SK-N-SH treated with all-trans-retinoic acid at 6 μM for 48 hours (cell line): ENCODE data around the gene PGBD1.

Experiments used
- ATAC-seq: fragments of 200-7000 bp; cut with Tn5 transposase; 3 replicates; pipeline ENCODE4 v1.9.1; 2020; ENCODE audit warnings: mild to moderate bottlenecking, moderate library complexity
- CREB5 ChIP-seq: fragments of 250-450 bp; sonication (Bioruptor Pico); IDR thresholded peaks from 2 replicates; pipeline ENCODE4 v1.5.1; 2020; ENCODE audit warnings: low read depth, mild to moderate bottlenecking, moderate library complexity
- CSDC2 ChIP-seq: fragments of 250-450 bp; sonication (Bioruptor Pico); IDR thresholded peaks from 2 replicates; pipeline ENCODE4 v1.5.0; 2020; ENCODE audit warnings: mild to moderate bottlenecking, moderate library complexity
- CSRNP3 ChIP-seq: fragments of 250-450 bp; sonication (Bioruptor Pico); IDR thresholded peaks from 2 replicates; pipeline ENCODE4 v1.5.1; 2021; ENCODE audit warnings: mild to moderate bottlenecking, moderate library complexity
- GLIS3 ChIP-seq: fragments of 250-450 bp; sonication (Bioruptor Pico); IDR thresholded peaks from 2 replicates; pipeline ENCODE4 v1.5.0; 2020; ENCODE audit warnings: mild to moderate bottlenecking, moderate library complexity
- ISL1 ChIP-seq: fragments of 250-450 bp; sonication (Bioruptor Pico); IDR thresholded peaks from 2 replicates; pipeline ENCODE4 v2.1.2; 2022; ENCODE audit warnings: mild to moderate bottlenecking, moderate library complexity
- OSR1 ChIP-seq: fragments of 250-450 bp; sonication (Bioruptor Pico); IDR thresholded peaks from 2 replicates; pipeline ENCODE4 v1.8.0; 2022; ENCODE audit warnings: moderate library complexity, mild to moderate bottlenecking, inconsistent platforms
- PATZ1 ChIP-seq: fragments of 250-450 bp; sonication (Bioruptor Pico); IDR thresholded peaks from 2 replicates; pipeline ENCODE4 v1.8.0; 2020; ENCODE audit warnings: mild to moderate bottlenecking, moderate library complexity, borderline replicate concordance
- POU6F1 ChIP-seq: fragments of 250-450 bp; sonication (Bioruptor Pico); IDR thresholded peaks from 2 replicates; pipeline ENCODE4 v1.8.0; 2021; ENCODE audit warnings: low read depth, mild to moderate bottlenecking, moderate library complexity, borderline replicate concordance
- PPARA ChIP-seq: fragments of 250-450 bp; sonication (Bioruptor Pico); IDR thresholded peaks from 2 replicates; pipeline ENCODE4 v1.5.0; 2020; ENCODE audit warnings: mild to moderate bottlenecking, borderline replicate concordance
- RARB ChIP-seq: fragments of 250-450 bp; sonication (Bioruptor Pico); IDR thresholded peaks from 2 replicates; pipeline ENCODE4 v1.8.0; 2021; ENCODE audit warnings: mild to moderate bottlenecking, moderate library complexity
- SNAI2 ChIP-seq: fragments of 250-450 bp; sonication (Bioruptor Pico); IDR thresholded peaks from 2 replicates; pipeline ENCODE4 v1.5.0; 2020; ENCODE audit warnings: mild to moderate bottlenecking, moderate library complexity
- TCF4 ChIP-seq: fragments of 250-450 bp; sonication (Bioruptor Pico); IDR thresholded peaks from 2 replicates; pipeline ENCODE4 v1.8.0; 2021; ENCODE audit warnings: mild to moderate bottlenecking, moderate library complexity, borderline replicate concordance
- TOX ChIP-seq: fragments of 250-450 bp; sonication (Bioruptor Pico); IDR thresholded peaks from 2 replicates; pipeline ENCODE4 v1.8.0; 2021; ENCODE audit warnings: mild to moderate bottlenecking, moderate library complexity, borderline replicate concordance
- ZC3H10 ChIP-seq: fragments of 250-450 bp; sonication (Bioruptor Pico); IDR thresholded peaks from 2 replicates; pipeline ENCODE4 v1.5.1; 2021; ENCODE audit warnings: mild to moderate bottlenecking, moderate library complexity
- ZFP3 ChIP-seq: fragments of 250-450 bp; sonication (Bioruptor Pico); IDR thresholded peaks from 2 replicates; pipeline ENCODE4 v1.5.0; 2020; ENCODE audit warnings: mild to moderate bottlenecking, moderate library complexity
- ZFP30 ChIP-seq: fragments of 450-650 bp; formaldehyde crosslinking; IDR thresholded peaks from 2 replicates; pipeline ENCODE4 v1.5.0; 2022; ENCODE audit warnings: mild to moderate bottlenecking, moderate library complexity
- ZNF565 ChIP-seq: fragments of 450-650 bp; formaldehyde crosslinking; conservative IDR thresholded peaks from 2 replicates; pipeline ENCODE4 v1.5.0; 2020; ENCODE audit warnings: low read depth, mild to moderate bottlenecking, moderate library complexity
- ZNF70 ChIP-seq: fragments of 450-650 bp; formaldehyde crosslinking; IDR thresholded peaks from 2 replicates; pipeline ENCODE4 v1.5.0; 2020; ENCODE audit warnings: mild to moderate bottlenecking, moderate library complexity

PGBD1 gene

DNA sequence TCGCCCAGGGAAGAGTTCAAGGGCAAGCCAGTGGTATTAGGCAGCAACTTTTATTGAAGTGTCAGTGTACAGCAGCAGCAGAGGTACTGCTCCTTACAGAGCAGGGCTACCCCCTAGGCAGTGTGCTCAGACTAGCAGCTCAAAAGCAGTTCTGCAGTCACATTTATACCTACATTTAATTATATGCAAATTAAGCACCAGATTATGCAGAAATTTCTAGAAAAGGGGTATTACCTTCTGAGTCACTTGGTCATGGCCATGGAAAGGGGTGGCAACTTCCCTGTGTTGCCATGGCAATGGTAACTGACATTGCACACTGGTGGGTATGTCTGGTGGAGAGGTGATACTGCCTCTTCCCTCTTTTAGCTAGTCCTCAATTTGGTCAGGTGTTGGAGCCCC, 27.3 kb upstream of the PGBD1 start:
- no peak for ATAC-seq
- no peak for TF ChIP-seq ZNF565 (CRISPR knock-in tag)
- TF ChIP-seq OSR1 = no peak
- TF ChIP-seq RARB = no peak
- no peak for TF ChIP-seq PATZ1
- TF ChIP-seq PPARA (CRISPR knock-in tag) = no peak
- no peak for TF ChIP-seq ISL1 (CRISPR knock-in tag)

GRCh38 chr6:28257042-28257441, 24.3 kb upstream of the PGBD1 start:
- TF ChIP-seq PPARA (CRISPR knock-in tag) (no peak), ZFP30 (CRISPR knock-in tag) (no peak), CREB5 (CRISPR knock-in tag) (no peak), ISL1 (CRISPR knock-in tag) (no peak), ZFP3 (no peak), ZC3H10 (CRISPR knock-in tag) (no peak)
- TF ChIP-seq, all 23 proteins: peak for 0

DNA sequence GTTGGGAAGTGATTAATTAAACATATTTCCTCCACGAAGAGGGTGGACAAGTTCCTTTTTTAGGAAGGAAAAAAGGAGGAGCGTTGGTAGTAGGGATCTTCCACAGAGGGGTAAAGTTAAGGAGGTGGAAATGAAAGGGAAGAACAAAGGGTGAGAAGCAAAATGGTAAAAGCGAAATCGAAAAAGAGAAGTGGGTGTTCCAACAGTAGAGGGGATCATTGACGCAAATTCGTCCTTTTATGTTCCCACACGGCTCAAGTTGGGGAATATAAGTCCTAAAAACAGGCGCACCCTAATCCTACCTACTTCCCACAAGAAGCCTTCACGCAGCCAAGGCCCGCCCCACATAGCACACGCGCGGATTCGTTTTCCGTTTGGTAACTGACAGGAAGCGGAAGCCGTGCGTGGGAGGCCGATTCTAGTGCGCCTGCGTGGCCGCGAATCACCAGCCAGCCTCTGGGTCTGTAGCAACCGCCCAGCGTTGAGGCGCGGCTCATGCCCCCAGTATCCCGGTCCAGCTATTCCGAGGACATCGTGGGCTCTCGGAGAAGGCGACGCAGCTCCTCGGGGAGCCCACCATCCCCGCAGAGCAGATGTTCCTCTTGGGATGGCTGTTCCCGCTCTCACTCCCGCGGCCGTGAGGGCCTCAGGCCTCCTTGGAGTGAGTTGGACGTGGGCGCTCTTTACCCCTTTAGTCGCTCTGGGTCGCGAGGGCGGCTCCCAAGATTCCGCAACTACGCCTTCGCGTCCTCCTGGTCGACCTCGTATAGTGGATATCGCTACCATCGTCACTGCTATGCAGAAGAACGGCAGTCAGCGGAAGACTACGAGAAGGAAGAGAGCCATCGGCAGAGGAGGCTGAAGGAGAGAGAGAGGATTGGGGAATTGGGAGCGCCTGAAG, 22.2 kb upstream of the PGBD1 start, which contains the start of gene NKAPL:
Gene NKAPL, plus strand, starts transcription at position 421 of the 901 bp plus-strand sequence. Its CDS starts 75 bp downstream, at position 496.
- TF ChIP-seq PPARA (CRISPR knock-in tag) = no peak
- TF ChIP-seq, all 23 proteins: peak for 0
- no peak for ATAC-seq

More at GRCh38 chr6:28257042-28257441, 24.3 kb upstream of the PGBD1 start:
- ATAC-seq = no peak

DNA sequence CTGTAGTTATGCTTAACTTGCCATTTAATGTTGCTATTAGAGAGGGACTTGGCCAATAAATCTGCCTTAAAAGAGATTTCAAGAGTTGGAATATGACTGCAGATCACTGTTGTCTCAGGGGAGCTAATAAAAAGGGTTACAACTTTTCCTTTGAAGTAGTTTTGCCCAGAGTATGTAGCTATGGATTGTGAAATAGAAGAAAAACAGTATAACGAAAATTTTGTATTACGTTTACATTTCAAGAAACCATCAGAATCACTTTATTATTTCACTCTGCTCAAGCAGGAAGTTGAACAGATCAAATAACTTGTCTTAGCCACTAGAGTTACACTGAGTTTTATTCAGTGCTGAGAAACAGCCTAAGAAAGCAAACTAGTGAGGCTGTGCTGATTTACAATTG, 17.4 kb upstream of the PGBD1 start:
- ATAC-seq = no peak
- no peak for TF ChIP-seq GLIS3 (CRISPR knock-in tag)
- no peak for TF ChIP-seq RARB
- TF ChIP-seq TCF4 (CRISPR knock-in tag) = no peak
- TF ChIP-seq TOX (CRISPR knock-in tag) = no peak
- TF ChIP-seq POU6F1 (CRISPR knock-in tag) = no peak
- no peak for TF ChIP-seq CSRNP3 (CRISPR knock-in tag)
- TF ChIP-seq ZNF70 (CRISPR knock-in tag) = no peak
- no peak for TF ChIP-seq CSDC2 (CRISPR knock-in tag)
- no peak for TF ChIP-seq SNAI2 (CRISPR knock-in tag)
- no peak for TF ChIP-seq OSR1

DNA sequence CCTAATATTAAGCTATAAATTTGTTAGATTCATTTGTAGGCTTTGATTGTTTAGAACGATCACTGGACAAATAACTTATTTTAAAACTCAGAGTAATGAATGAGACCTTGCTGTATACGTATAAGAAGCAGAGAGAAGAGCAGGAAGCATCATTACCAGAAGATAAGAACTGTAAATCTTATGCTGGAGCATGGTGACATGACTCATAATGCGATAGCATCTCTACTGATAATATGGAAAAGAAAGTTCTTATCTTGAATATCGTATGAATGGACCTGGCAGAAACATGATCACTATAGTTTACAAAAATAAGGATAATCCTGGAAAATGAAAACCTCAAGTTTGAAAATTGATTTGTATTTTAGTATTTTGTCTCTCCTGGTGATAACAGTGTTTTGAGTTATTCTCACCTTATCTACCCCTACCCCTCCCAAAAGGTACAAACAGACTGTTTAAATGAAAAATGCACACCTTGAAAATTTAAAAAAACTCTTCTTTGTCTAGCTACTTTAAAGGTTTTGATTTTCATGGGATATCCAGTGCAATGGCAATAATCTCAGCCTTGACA, 16.5 kb upstream of the PGBD1 start:
- no peak for ATAC-seq
- no peak for TF ChIP-seq TOX (CRISPR knock-in tag)
- TF ChIP-seq ISL1 (CRISPR knock-in tag) = no peak
